ENCODE results near the gene SP140L. TPM values are rescaled to one million over a fixed set of nuclear protein-coding genes. Genes with fewer than 3 reads are reported as not detected.
"Not testable (repeated sequence)": the region's sequence is repeated elsewhere in the genome, so short reads cannot be mapped to it uniquely, and the experiment has no call there.

Gene SP140L
- total and polyA plus RNA-seq, 3 experiments from 2014 or later = 30.1 to 32.5 (median 31.4) TPM

DNA sequence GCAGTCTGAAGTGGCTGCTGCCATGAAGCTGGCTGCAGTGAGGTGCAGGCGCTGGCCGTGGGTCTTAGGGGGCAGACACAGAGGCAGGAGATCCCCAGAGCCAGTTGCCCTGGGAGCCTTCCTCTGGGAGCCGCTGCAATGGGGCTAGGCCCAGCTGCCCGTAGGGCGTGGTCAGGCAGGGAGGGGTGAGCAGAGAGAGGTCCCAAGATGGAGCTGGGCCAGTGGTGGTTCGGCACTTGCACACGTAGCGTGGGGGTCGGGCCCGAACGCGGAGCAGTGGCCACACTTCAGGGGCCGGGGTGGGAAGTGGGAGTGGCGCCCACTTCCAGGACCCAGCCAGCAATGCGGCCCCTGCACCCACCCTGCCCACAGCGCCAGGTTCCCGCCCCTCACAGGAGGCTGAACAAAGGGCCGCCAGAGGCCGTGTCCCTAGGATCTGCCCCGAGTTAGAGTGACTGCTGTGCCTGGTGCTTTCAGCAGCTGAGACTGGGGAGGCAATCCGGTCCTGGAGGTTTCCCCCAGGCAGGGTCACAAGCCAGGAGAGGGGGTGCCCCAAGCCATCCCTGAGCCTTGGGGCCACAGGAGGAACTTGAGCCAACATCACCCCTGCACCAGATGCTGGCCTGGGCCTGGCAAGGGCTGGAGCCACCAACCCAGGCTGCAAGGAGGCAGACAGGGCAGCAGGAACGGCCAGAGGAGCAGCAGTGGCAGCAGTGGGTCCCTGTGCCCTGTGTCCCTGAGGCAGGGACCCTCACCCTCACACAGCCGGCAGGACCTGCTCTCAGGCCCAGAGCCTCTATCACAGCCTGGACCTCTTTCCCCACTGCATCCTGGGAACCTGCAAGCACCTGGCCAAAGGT is 21.3 kb upstream of the SP140L start:
- Histone ChIP-seq H3K4me1 (ENCODE audit: insufficient read depth, low read length) (no peaks in the 10 kb centered on the region), H3K27me3 (ENCODE audit: insufficient read depth, low read length, poor library complexity, severe bottlenecking) (no peaks in the 10 kb centered on the region), H3K9me3 (ENCODE audit: low read length) (no peaks in the 10 kb centered on the region), H3K4me3 (ENCODE audit: low read length) (no peak overlapping the region), H3K27ac (ENCODE audit: low read depth, low read length) (no peak overlapping the region), H3K36me3 (ENCODE audit: insufficient read depth, low read length) (no peaks in the 10 kb centered on the region)
- CTCF ChIA-PET = no interaction called here
- Mint-ChIP-seq H3K27ac (peak overlapping the region in 2 of 8 donors; percentile 24 to 55), H3K36me3 (peaks cover 19 to 56% (median 39%) of the 10 kb centered on the region in 3 donors), H3K9me3 (peaks cover 0 to 12% (median 0%) of the 10 kb centered on the region in 5 donors), H3K4me1 (peaks cover 0 to 8% (median 0%) of the 10 kb centered on the region in 3 donors), H3K4me3 (no peak overlapping the region), H3K27me3 (no peaks in the 10 kb centered on the region)
- POLR2A ChIA-PET = no interaction called here
- DNase-seq = no peak

DNA sequence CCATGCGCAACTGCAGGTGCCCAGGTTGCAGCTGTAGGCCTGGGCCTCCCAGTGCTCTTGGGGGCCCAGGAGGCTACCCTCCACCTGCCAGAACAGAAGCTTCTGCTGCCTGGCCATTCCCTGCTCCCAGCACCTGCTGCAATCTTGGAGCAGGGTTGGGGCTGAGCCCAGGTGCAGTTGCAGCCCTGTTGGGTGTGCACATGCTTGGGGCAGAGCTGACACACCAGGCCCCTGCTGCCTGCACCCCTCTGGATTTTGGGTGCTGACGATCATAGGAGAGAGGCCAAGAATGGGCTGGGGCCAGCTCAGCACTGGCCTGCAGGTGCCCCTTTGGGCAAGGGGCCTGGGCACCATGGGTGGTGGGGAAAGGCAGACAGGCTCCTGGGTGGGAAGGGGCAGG is 20.5 kb upstream of the SP140L start:
- POLR2A ChIA-PET = no interaction called here
- Mint-ChIP-seq H3K4me1 (peaks cover 0 to 8% (median 0%) of the 10 kb centered on the region in 3 donors), H3K9me3 (peaks cover 0 to 12% (median 0%) of the 10 kb centered on the region in 5 donors), H3K36me3 (peaks cover 15 to 52% (median 33%) of the 10 kb centered on the region in 3 donors), H3K27ac (peak overlapping the region in 1 of 8 donors; percentile 52), H3K4me3 (no peak overlapping the region), H3K27me3 (no peaks in the 10 kb centered on the region)
- Histone ChIP-seq H3K27ac (ENCODE audit: low read depth, low read length) (no peak overlapping the region), H3K4me1 (ENCODE audit: insufficient read depth, low read length) (no peaks in the 10 kb centered on the region), H3K4me3 (ENCODE audit: low read length) (no peak overlapping the region), H3K27me3 (ENCODE audit: insufficient read depth, low read length, poor library complexity, severe bottlenecking) (no peaks in the 10 kb centered on the region), H3K9me3 (ENCODE audit: low read length) (no peaks in the 10 kb centered on the region), H3K36me3 (ENCODE audit: insufficient read depth, low read length) (no peaks in the 10 kb centered on the region)
- no peak for DNase-seq
- CTCF ChIA-PET = no interaction called here

DNA sequence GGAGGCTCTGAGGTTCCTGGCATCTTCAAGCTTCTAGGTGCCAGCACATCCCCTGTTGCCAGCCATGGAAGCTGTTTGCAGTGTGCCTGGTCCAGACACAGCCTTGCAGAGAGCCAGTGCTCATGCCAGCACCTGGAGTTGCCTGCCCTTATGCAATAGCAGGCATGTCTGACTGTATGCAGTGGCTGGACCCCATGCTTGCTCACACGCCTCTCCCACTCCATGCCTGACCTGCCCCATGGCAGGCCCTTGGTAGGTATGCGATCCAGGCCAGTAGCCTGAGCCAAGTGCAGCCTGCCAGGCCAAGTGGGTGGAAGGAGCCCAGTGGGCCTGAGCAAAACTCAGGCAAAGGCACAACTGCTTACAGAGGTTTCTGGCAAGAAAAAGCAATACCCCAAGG is 19.5 kb upstream of the SP140L start:
- H3K4me3 Mint-ChIP-seq = no peak overlapping the region

DNA sequence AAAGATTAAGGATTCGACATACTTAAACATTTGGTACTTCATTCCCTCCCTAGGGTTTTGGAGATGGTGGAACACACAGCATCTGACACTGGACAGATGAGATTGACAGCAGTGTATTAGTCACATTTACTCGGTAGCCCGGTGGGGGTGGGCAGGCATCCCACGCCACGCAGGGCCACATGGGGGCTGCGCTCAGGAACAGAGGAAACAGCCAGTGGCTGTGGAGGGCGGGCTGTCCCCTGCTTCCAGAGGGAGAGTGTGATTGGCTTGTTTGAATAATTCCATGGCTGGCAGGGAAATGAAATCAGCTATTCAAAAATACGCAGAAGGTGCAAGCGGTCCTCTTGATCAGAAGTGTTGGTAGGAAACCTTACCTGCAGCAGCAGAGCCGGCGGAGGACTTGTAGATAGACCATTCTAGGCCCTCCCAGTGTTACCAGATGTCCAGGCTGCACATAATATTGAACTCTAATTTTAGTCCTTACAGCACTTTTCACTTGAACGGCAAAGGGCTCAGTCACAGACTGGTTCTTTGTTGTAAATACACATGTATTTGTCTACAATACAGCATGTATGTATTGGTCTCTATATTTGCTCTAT is 18.5 kb upstream of the SP140L start:
- no peaks in the 10 kb centered on the region for H3K4me1 ChIP-seq (ENCODE audit: insufficient read depth, low read length)
- Mint-ChIP-seq H3K4me1 (peaks cover 0 to 8% (median 0%) of the 10 kb centered on the region in 3 donors), H3K4me3 (no peak overlapping the region), H3K27ac (peak overlapping the region in 1 of 8 donors; percentile 38), H3K36me3 (peaks cover 19 to 64% (median 24%) of the 10 kb centered on the region in 3 donors), H3K27me3 (no peaks in the 10 kb centered on the region), H3K9me3 (peaks cover 0 to 5% (median 0%) of the 10 kb centered on the region in 5 donors)
- peaks cover 8% of the 10 kb centered on the region for H3K36me3 ChIP-seq (ENCODE audit: insufficient read depth, low read length)
- H3K27ac ChIP-seq (ENCODE audit: low read depth, low read length) = no peak overlapping the region
- no peak for DNase-seq
- no peaks in the 10 kb centered on the region for H3K27me3 ChIP-seq (ENCODE audit: insufficient read depth, low read length, poor library complexity, severe bottlenecking)
- H3K9me3 ChIP-seq (ENCODE audit: low read length) = no peaks in the 10 kb centered on the region
- CTCF ChIA-PET = no interaction called here
- POLR2A ChIA-PET = interaction anchor here (0.7 to 1.4 kb wide), 2 partner anchors 11 to 394 kb away, joined by 4 to 5 read pairs; no protein-coding TSS in a partner anchor
- H3K4me3 ChIP-seq (ENCODE audit: low read length) = no peak overlapping the region

More for the DNA sequence above, 19.5 kb upstream of the SP140L start:
- Mint-ChIP-seq H3K4me1 (peaks cover 0 to 8% (median 0%) of the 10 kb centered on the region in 3 donors), H3K9me3 (peaks cover 0 to 12% (median 0%) of the 10 kb centered on the region in 5 donors), H3K27me3 (no peaks in the 10 kb centered on the region), H3K27ac (no peak overlapping the region), H3K36me3 (peaks cover 20 to 60% (median 28%) of the 10 kb centered on the region in 3 donors)
- no peaks in the 10 kb centered on the region for H3K9me3 ChIP-seq (ENCODE audit: low read length)
- H3K4me3 ChIP-seq (ENCODE audit: low read length) = no peak overlapping the region
- no peak for DNase-seq
- no peaks in the 10 kb centered on the region for H3K27me3 ChIP-seq (ENCODE audit: insufficient read depth, low read length, poor library complexity, severe bottlenecking)
- CTCF ChIA-PET = no interaction called here
- no peaks in the 10 kb centered on the region for H3K4me1 ChIP-seq (ENCODE audit: insufficient read depth, low read length)
- POLR2A ChIA-PET = no interaction called here
- no peak overlapping the region for H3K27ac ChIP-seq (ENCODE audit: low read depth, low read length)
- no peaks in the 10 kb centered on the region for H3K36me3 ChIP-seq (ENCODE audit: insufficient read depth, low read length)

DNA sequence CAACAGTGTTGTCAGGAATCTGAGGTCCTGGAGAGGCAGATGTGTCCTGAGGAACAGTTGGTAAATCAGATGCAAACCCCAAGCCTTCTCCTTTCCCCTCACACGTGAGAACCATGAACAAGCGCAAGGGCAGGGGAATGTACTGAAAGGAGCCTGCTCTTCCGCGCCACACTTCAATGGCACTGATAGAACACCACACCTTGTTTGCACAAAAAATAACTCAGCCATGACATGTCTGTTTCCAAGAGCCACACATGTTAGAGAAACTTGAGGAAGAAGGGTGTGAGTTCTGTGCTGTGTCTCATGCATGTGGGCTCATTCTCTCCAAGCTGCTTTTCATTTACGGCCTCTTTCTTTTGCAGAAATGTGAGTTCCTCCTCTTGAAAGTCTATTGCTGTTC is 16.2 kb upstream of the SP140L start:
- DNase-seq; CTCF ChIA-PET; H3K9me3 Mint-ChIP-seq; H3K27me3 ChIP-seq (ENCODE audit: insufficient read depth, low read length, poor library complexity, severe bottlenecking); H3K27me3 Mint-ChIP-seq; H3K4me3 Mint-ChIP-seq; H3K9me3 ChIP-seq (ENCODE audit: low read length); H3K4me1 ChIP-seq (ENCODE audit: insufficient read depth, low read length); H3K4me3 ChIP-seq (ENCODE audit: low read length); H3K36me3 ChIP-seq (ENCODE audit: insufficient read depth, low read length); H3K27ac ChIP-seq (ENCODE audit: low read depth, low read length); H3K27ac Mint-ChIP-seq; POLR2A ChIA-PET: not testable (repeated sequence)
- peaks cover 3 to 17% (median 5%) of the 10 kb centered on the region in 3 donors for H3K4me1 Mint-ChIP-seq
- H3K36me3 Mint-ChIP-seq = peaks cover 11 to 75% (median 32%) of the 10 kb centered on the region in 3 donors

DNA sequence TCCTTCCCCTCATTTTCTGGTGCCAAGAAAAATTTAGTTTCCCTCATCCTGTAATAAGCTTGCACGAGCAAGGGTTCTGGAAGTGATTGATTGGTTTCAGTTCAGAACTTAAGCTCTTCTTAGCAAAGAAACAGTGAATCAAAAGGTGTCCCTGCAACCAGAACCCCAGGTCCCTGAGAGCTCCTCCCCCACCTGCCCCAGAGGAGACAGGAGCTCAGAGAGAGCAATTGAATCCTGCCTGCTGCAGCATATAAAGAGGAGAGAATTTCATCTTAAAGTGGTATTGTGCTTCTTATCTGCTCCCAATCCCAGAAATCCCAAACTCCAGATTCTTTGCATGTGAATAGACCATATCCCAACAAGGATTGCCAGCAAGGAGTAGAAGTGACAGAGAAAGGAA is 15.4 kb upstream of the SP140L start:
- H3K9me3 Mint-ChIP-seq, CTCF ChIA-PET: not testable (repeated sequence)

DNA sequence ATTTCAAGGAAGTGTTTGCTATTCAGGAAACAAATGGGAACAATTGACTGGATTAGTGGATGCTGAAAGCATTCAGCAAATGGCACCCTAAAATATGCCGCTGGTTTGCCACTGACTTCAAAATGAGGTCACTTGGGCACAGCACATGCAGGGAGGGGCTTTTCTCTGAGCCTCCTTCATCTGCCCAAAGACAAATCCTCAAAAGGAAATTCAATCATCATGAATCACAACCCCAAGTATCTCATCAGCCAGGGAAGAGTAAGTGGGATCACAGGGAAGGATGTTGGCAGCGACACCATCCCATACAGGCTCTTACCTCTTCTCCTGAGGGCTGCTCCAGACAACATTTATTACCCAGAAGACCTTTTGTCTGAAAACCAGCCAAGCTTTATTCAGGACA is 14.4 kb upstream of the SP140L start:
- H3K4me1 Mint-ChIP-seq = peaks cover 10 to 35% (median 20%) of the 10 kb centered on the region in 3 donors
- no peak overlapping the region for H3K4me3 Mint-ChIP-seq
- peaks cover 13% of the 10 kb centered on the region for H3K4me1 ChIP-seq (ENCODE audit: insufficient read depth, low read length)
- H3K27me3 ChIP-seq (ENCODE audit: insufficient read depth, low read length, poor library complexity, severe bottlenecking) = no peaks in the 10 kb centered on the region
- no peaks in the 10 kb centered on the region for H3K9me3 ChIP-seq (ENCODE audit: low read length)
- ChIA-PET CTCF (no interaction called here), POLR2A (no interaction called here)
- no peaks in the 10 kb centered on the region for H3K27me3 Mint-ChIP-seq
- H3K27ac ChIP-seq (ENCODE audit: low read depth, low read length) = no peak overlapping the region
- peaks cover 6 to 69% (median 32%) of the 10 kb centered on the region in 3 donors for H3K36me3 Mint-ChIP-seq
- H3K27ac Mint-ChIP-seq = no peak overlapping the region
- H3K36me3 ChIP-seq (ENCODE audit: insufficient read depth, low read length) = peaks cover 8% of the 10 kb centered on the region
- H3K9me3 Mint-ChIP-seq = no peaks in the 10 kb centered on the region
- no peak for DNase-seq
- no peak overlapping the region for H3K4me3 ChIP-seq (ENCODE audit: low read length)

More for the DNA sequence above, 15.4 kb upstream of the SP140L start:
- H3K27me3 ChIP-seq (ENCODE audit: insufficient read depth, low read length, poor library complexity, severe bottlenecking); H3K36me3 ChIP-seq (ENCODE audit: insufficient read depth, low read length); DNase-seq; H3K9me3 ChIP-seq (ENCODE audit: low read length); H3K4me1 ChIP-seq (ENCODE audit: insufficient read depth, low read length); H3K27ac ChIP-seq (ENCODE audit: low read depth, low read length); H3K4me3 ChIP-seq (ENCODE audit: low read length); H3K4me3 Mint-ChIP-seq; POLR2A ChIA-PET; H3K27me3 Mint-ChIP-seq: not testable (repeated sequence)
- peaks cover 11 to 76% (median 32%) of the 10 kb centered on the region in 3 donors for H3K36me3 Mint-ChIP-seq
- peak overlapping the region in 3 of 8 donors; percentile 27 to 83 (median 52) for H3K27ac Mint-ChIP-seq
- H3K4me1 Mint-ChIP-seq = peaks cover 5 to 25% (median 11%) of the 10 kb centered on the region in 3 donors

DNA sequence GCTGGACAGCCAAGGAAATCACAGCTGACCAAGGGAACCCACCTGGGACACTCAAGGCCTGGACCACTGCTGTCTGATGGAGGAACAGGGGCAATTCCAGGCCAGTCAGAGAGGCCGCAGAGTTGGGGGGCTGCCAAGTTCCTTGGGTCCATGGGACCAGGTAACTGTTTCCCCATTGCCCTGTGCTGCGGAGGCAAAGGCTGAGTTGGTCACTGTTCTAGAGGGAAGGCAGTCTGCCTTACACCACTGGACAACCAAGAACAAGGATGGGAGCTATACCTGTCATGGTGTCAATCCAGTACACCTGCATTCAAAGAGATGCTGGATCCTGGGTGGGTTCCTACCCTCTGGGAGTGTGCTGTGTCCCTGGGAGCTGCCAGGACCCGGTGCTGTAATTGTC is 9.6 kb upstream of the SP140L start:
- no peak for DNase-seq
- no peaks in the 10 kb centered on the region for H3K27me3 ChIP-seq (ENCODE audit: insufficient read depth, low read length, poor library complexity, severe bottlenecking)
- H3K27ac ChIP-seq (ENCODE audit: low read depth, low read length) = no peak overlapping the region
- CTCF ChIA-PET = interaction anchor here (2.2 to 2.6 kb wide), 2 partner anchors 10 to 28 kb away, joined by 6 to 14 read pairs; partner anchors contain the start of gene SP140L
- no peaks in the 10 kb centered on the region for H3K9me3 Mint-ChIP-seq
- H3K27ac Mint-ChIP-seq = peak overlapping the region in 5 of 8 donors; percentile 76 to 90 (median 81)
- no peaks in the 10 kb centered on the region for H3K27me3 Mint-ChIP-seq
- H3K36me3 Mint-ChIP-seq = peaks cover 0 to 35% (median 20%) of the 10 kb centered on the region in 3 donors
- no peak overlapping the region for H3K4me3 Mint-ChIP-seq
- H3K4me1 ChIP-seq (ENCODE audit: insufficient read depth, low read length) = peaks cover 54% of the 10 kb centered on the region
- H3K9me3 ChIP-seq (ENCODE audit: low read length) = no peaks in the 10 kb centered on the region
- H3K4me3 ChIP-seq (ENCODE audit: low read length) = peak overlapping the region; percentile 74
- H3K4me1 Mint-ChIP-seq = peaks cover 51 to 82% (median 67%) of the 10 kb centered on the region in 3 donors
- H3K36me3 ChIP-seq (ENCODE audit: insufficient read depth, low read length) = peaks cover 8% of the 10 kb centered on the region
- POLR2A ChIA-PET = interaction anchor here (1.2 to 1.8 kb wide), 2 partner anchors 10 to 98 kb away, joined by 3 to 5 read pairs; partner anchors contain the start of genes SP110 and SP140L
